GM19025 (cell line): Measurements from ENCODE around the gene CCDC121.

ENCODE experiments used
- ATAC-seq: cut with Tn5 transposase; IDR thresholded peaks from one replicate; pipeline ENCODE4 v1.9.1; 2021; ENCODE audit warnings: mild to moderate bottlenecking, low read depth, moderate library complexity; ENCODE audit not compliant: unreplicated experiment

Gene CCDC121, protein sequence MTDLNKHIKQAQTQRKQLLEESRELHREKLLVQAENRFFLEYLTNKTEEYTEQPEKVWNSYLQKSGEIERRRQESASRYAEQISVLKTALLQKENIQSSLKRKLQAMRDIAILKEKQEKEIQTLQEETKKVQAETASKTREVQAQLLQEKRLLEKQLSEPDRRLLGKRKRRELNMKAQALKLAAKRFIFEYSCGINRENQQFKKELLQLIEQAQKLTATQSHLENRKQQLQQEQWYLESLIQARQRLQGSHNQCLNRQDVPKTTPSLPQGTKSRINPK

DNA sequence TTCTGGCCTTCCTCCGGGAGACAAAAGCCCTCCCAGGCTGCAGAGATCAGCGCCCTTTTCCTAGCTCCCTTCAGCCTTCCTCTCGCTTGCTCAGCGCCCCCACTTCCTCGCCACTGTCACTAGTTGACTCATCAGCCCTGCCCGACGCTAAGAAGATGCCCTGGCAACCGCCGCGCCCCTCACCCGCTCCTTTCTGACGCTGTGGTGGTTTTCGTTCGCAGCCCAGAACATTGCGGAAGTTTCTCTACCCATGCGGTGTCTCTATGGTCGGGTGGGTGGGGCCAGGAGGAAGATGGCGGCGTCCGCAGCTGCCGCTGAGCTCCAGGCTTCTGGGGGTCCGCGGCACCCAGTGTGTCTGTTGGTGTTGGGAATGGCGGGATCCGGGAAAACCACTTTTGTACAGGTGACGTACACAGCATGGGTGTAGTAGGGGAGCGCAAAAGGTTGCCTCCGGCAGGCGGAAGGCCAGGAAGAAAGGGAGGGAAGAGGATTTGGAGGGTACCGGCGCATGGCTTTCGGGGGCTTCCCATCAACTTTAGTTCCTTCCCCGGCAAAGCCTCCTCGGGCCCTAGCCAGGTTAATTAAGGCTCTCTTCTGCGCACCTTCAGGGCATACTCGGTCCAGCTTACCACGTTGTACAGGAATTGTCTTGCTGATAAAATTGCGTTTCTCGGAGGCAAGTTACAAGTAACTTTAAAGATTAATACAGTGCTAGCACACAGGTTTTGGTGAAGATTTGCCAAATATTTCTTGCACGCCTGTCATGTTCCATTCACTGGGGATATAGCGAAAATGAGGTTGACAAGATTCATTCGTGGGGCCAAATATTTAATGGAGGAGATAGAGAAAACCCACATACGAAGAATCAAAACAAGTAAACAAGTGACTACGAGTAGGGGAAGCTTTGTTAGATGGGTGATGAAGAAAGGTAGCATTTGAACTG lies at the start of gene CCDC121, which contains the start of gene GPN1:
Gene CCDC121, minus strand, starts transcription at position 246 of the 943 bp plus-strand sequence. CDS start 1,213 bp downstream, outside the sequence.
Gene GPN1, plus strand, starts transcription at position 284 of the 943 bp plus-strand sequence. Its CDS starts 9 bp downstream, at position 293.
- ATAC-seq = peak; percentile 98

DNA sequence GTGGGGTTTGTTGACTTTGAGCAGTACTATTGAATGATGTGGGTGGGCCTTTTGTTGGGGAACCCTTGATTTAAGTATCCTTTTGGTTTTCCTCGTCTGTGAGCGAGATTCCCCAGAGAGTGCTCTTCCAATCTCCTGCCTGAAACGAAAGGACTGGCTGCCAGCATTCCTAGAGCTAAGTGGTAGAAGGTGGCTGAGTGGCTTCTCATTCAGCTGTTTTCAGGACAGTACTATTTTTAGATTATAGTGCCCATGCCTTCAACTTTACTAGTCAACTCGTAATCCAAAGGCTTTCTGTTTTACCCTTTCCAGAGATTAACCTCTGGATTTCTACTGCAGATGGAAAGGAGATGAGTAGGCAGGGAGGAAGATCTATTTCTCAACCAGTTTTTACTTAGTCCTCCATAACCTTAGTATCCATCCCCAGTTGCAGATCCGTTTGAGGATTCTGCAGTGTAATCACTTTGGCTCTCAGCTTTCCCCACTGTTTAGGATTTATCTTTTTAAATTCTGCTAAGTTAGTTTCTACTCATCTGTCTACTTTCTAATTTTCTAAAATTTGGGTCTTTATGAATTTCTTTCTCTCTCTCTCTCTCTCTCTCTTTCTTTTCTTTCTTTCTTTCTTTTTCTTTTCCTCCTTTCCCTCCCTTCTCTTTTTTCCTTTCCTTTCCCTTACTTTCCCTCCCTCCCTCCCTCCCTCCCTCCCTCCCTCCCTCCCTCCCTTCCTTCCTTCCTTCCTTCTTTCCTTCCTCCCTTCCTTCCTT lies 44.1 kb upstream of the CCDC121 start:
- no peak for ATAC-seq

DNA sequence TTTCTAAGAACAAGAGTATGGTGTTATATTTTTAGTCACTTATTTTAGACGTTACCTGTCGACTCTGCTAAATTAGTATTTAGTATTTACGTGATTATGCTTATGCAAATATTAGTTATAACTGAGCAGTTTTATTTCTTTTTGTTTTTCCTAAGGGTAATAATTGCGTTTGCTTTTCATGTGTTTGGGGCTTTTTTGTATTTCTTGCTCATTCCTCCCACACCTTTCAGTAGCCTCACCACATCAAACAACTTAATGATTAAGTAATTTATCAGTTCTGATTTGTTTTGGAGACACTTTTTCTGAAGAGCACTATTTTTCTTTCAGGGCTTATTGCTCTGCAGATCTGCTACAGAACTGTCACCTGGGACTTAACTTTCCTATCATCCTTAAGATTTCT lies 42.4 kb upstream of the CCDC121 start:
- no peak for ATAC-seq

DNA sequence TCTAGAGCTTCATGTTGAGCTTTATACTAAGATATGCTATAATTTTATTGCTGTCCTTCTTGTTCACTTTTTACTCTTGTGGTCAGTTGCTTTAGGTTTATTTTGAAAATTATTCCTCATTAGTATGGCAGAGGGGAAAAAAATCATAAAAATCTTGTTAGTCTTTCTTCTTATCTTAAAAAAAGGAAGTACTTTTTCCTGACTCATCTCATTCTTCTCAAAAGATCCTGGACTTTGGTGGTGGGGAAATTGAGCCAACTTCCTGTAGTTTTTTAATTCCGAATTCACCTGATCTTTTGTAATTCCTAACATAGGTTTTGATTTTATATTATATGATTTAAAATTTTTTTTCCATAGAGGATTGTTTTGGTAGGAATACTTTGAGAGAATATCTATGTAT lies 38.6 kb upstream of the CCDC121 start:
- ATAC-seq = no peak

DNA sequence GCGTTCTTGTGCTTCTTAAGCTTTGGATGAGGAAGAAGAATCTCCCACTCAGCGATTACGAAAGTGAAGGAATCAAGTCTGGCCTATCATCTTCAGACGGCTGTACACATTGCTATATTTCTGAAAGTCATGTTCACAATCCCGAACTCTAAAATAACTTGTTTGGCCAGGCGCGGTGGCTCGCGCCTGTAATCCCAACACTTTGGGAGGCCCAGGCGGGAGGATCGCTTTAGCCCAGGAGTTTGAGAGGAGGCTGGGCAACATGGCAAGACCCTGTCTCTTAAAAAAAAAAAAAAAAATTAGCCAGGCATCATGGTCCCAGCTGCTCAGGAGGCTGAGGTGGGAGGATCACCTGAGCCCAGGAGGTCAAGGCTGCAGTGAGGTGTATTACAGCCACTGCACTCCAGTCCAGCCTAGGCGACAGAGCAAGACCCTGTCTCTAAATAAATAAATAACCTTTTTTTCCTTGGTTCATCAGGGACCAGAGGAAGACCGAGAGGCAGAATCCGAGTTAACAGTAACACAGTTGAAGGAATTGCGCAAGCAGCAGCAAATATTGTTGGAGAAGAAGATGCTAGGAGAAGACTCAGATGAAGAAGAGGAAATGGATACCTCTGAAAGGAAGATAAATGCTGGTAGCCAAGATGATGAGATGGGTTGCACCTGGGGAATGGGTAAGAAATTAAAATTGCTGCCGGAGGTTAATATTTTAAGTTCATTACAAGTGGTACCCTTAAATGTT lies 36.0 kb upstream of the CCDC121 start:
- ATAC-seq = no peak

DNA sequence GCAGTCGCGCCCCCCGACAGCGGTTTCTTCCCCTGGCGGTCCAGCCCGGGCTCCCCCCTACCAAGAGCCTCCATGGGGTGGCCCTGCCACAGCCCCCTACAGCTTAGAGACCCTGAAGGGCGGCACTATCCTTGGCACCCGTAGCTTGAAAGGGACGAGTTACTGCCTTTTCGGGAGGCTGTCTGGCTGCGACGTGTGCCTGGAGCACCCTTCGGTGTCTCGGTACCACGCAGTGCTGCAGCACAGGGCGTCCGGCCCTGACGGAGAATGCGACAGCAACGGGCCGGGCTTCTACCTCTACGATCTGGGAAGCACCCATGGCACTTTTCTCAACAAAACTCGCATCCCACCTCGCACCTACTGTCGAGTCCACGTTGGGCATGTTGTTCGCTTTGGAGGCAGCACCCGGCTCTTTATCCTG lies 35.4 kb upstream of the CCDC121 start:
- ATAC-seq = peak; percentile 2

DNA sequence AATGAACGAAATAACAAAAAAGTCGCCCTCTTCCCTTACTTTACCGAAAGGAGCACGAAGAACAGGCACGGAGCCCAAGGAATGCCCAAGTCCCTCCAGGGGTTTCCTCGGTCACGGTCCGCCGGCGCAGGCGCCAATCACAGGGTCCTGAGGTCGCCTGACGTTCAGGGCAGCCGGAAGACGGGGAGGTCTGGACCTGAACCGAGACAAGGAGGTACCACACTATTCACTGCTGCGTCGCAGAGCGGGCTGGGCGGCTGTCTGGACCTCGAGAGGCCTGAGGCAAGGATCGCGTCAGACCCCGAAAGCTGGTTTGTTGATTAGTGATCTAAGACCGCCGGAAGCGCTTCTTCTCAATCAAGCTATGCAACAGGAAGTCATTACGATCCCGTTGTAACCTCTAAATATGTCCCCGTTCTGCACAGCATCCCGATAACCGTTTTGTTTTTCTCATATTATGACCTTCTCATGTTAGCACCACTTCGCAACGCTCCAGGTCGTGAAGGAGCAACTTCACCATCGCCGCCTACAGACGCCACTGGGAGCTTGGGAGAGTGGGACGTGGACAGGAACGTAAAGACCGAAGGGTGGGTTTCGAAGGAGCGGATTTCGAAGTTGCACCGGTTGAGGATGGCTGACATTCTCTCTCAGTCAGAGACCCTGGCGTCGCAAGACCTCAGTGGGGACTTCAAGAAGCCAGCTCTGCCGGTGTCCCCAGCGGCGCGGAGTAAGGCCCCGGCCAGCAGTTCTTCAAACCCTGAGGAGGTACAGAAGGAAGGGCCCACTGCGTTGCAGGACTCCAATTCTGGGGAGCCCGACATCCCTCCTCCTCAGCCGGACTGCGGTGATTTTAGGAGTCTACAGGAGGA lies 34.7 kb upstream of the CCDC121 start, which contains the start of the genes SLC4A1AP and SUPT7L:
Gene SLC4A1AP, plus strand, starts transcription at position 605 of the 869 bp plus-strand sequence. Its CDS starts 26 bp downstream, at position 631.
Gene SUPT7L, minus strand, starts transcription at position 330 of the 869 bp plus-strand sequence. CDS start 1,422 bp downstream, outside the sequence.
- peak; percentile 72 for ATAC-seq

DNA sequence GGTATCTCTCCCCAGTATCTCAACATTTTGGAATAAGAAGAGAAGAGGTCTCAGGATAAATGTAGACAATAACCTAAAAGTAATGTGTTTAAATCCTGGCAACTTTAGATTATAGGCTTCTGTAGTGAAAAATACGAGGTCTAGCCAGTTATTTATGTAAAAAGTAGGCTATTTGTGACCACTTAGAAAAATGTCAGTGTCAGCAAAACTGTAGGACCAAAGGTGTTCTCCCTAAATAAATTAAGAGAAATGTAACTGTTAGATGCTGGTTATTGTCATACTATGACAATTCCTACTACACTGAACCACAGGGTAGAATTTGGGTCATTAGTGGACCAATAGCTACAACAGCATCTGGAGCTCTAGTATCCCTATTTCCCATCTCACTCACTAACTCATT lies 32.6 kb upstream of the CCDC121 start:
- no peak for ATAC-seq

DNA sequence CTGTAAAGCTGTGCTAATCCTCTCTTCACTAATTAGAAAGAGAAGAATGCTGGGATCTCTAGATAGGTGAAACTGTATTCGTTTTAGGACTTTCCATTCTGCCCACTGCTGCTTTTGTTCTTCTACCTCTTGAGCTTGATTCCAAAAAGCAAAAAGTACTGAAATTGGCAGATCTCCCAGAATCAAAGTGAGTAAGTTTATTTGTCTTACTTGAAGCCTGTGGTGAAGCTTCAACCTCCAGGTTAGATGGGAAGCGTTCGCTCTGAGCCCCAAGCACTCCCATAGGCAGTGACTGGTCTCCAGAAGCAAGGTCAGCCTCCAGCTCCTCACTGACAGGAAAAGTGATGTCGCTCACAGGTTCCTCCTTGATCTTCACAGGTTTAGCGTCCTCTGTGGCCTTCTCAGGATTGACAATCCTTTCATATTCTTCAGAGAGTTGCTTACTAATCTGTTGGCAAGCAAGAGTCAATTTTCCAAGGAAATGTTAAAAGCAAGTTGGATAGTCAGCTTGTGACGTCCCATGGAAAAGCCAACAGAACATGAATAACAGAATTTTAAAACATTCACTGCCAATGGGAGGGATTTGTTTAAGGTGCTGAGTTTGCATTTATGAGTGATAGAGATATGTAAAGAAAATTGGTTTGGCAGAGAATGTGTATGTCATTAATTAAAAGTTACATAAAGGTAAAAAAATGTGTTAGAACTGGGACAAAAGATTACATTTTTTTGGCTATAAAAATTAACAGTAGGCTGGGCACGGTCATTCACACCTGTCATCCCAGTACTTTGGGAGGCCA lies 26.5 kb upstream of the CCDC121 start:
- ATAC-seq = no peak

DNA sequence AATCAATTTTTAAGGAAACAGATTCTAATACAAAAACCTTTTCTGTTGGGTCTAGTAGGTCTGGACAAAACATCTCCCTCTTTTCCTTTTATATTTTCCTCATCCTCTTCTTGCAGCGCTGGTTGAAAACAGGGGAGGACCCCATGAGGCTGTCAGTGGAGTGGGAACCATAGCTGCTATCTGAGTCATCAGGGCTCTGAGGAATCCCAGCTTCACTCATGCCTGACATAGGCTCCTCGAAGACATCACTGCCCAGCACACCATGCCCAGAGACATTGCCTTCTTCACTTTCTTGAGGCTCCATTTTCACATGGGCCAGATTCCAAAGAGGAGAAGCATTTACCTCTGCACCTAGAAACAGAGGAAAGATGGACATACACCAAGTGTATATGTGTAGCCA lies 24.6 kb upstream of the CCDC121 start:
- ATAC-seq = no peak

DNA sequence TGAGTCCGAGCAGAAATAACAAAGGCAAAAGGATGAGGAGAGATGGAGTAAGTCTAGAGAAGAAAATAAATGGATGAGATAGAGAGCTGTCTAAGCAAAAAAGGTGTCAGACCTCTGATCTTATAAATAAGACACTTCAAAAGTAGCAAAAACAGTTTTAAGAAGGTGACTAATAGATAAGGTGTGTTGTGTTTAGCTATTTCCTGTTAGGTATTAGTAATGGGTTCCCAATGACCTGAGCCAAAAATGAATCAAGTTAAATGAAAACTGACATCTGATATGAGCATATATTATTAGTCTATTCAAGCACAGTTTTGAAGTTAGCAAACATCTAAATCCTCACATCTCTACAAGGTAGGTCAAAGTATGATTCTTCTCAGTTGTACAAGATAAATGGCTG lies 24.0 kb upstream of the CCDC121 start:
- no peak for ATAC-seq

DNA sequence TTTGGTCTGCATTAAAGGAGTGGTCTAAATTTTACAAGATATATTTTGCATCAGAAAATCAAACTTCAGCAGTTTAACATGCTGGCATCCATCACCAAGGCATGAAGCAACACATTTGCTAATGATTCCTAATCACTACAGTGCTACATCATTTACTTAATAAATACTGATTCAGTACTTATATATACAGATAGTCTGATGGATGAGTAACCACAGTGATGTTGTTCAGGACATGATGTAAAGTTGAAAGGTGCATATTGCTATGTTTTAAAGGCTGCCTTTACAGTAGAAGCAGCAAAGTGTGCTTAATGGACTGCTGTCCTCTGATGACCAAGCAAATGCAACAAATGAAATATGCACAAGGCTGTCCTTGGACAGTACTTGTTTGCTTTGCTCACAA lies 23.5 kb upstream of the CCDC121 start:
- no peak for ATAC-seq

DNA sequence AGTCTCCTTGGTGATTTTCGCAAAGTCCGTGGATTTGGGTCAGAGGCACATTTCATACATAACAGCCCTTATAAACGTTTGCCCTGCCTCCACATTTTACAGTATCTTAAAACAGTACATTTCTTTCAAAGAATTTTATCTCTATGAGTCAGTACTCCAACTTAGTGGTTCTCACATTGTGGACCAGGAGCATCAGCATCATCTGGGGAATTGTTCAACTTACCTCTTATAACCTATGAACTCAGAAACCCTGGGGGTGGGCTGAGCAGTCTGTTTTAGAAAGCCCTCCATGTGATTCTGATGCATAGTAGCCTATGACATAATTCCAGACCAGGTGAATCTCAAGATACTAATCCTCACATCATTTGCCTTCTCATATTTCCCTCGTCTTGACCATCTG lies 22.2 kb upstream of the CCDC121 start:
- no peak for ATAC-seq

DNA sequence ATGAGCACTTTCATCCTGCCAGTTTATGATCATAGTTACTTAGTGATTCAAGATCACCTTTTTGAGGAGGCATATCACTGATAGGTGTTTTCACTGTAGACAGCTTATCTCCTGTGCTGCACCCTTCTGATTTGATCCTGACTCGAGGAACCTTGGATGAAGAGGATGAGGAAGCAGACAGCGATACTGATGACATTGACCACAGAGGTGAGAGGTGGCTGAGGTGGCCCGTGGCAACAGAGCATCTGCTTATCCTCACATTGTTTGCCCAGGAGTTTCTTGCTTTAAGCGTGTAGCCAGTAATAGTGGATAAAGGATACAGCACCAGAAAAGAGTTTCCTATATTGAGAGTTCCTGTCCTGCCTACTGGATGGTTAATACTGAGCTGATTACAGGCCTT lies 18.9 kb upstream of the CCDC121 start:
- ATAC-seq = no peak

DNA sequence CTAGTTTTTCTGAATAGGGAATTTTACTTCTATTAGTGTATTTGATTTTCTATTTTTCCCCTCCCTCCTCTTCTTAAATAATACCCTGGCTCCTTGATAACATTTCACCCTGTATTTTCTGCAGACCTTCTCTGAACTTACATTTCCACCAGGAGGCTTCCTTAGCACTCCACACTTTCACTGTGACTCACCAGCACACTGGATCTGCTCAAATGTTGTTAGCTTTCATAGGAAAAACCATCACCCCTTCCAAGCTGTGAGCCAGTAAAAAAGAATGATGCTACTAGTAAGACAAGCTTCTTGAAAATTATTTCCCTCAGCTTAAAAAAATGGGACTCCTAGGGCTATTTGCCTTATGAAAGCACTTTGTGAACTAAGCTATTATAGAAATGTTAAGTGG lies 18.5 kb upstream of the CCDC121 start:
- ATAC-seq = no peak

DNA sequence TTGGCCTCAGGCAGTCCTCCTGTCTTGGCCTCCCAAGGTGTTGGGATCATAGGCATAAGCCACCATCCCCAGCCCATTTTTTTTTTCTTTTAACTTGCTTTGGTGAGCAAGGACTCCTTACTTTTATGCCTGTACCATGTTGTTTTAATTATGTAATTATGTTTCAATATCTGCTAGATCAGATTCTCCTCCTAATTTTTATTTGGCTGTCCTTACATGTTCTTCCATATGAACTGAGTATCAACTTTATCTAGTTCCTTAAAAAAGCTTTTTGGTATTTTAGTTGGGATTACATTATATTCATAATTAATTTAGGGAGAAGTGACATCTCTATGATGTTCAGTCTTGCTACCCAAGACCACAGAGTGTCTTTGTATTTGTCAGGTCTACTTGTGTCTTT lies 16.4 kb upstream of the CCDC121 start:
- ATAC-seq = no peak

DNA sequence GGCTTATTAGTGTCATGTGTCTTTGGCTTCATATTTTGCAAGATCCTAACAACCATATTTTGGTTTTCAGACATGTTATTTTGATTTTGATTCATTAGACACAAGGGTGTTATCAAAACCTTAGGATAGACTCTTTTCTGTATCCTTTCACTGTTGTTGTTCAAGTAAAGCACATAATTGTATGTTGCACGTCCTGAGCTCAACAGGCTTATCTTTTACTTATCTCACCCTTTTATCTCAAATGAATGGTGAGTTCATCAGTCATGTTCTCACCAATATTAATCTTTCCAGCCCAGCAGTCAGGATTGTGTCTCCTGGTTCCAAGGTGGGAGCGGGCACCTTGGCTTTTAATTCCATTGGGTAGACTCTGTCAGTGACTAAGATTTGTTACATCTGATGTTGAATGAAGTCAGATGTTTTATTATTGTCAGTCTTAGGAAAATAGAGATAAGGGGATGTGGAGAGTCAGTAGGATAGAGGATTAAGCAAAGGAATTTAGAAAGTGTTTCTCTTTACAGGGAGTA lies 12.0 kb upstream of the CCDC121 start:
- no peak for ATAC-seq

DNA sequence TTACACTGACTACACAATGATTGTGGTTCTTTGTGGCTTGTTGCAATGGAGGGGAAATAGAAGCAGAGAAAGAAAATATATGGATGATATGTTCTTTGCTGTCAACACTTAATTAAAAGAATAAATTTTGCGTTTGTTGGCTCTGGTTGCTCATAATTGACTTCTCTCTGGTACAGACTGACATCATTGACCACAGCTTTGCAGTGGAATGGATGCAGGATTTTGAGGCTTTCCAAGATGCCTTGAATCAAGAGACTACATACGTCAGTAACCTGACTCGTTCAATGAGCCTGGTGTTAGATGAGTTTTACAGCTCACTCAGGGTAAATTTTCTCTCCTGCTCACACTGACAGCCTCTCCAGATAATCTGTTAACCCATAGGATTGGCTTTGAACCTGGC lies 9.9 kb upstream of the CCDC121 start:
- ATAC-seq = no peak
